Inferior parietal cortex (tissue), 1 donor: ENCODE data around the gene ANGPTL5.
"Not testable (repeated sequence)": the region's sequence is repeated elsewhere in the genome, so short reads cannot be mapped to it uniquely, and the experiment has no call there.

Experiments
- DNase-seq: peaks from one replicate; pipeline ENCODE4 v3.0.0-alpha.2; 2016; ENCODE audit errors: extremely low spot score

Gene ANGPTL5

GRCh38 chr11:101916422-101916821, at the start of gene ANGPTL5:
TSS of gene ANGPTL5 (minus strand) at chr11:101916522. CDS start at chr11:101907909, 8,613 bp downstream.
- DNase-seq: peak; percentile 25

GRCh38 chr11:101964200-101964599, 47.9 kb upstream of the ANGPTL5 start:
- DNase-seq: not testable (repeated sequence)

DNA sequence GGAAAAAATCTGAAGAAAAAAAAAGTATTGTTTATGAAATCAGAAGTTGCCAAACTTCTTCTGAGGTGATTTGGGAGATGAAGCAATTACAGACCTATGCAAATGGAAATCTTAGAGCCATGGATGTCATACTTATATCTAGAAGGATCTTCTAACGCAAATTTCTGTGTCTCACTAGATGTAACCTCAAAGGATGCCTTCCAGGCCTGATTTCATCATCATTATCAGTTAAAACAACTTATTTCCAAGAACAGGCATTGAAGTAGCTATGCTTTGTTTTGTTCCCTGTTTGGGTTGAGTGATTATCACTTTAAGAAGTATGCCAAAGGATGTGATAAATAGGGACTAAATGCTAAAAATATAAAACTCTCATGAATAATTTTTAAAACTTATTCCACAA, 43.9 kb upstream of the ANGPTL5 start:
- no peak for DNase-seq

DNA sequence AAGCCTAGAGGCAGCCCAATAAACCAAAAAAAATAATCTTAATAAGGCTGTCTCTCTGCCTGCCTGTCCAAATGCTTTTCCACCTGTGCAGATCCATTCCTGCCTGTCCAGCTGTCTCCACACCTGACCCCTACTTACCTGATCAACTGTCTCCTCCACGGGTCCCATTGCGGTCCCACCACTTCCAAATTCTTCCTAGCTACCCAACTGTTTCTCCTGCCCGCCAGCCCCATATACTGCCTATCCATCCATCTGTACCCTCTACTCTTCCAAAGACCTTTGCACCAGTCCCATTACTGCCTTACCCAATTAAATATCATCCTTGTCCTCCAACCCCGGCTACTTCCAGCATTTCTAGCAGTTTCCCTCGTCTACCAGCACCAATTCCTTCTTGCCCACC, 39.4 kb upstream of the ANGPTL5 start:
- DNase-seq: no peak

DNA sequence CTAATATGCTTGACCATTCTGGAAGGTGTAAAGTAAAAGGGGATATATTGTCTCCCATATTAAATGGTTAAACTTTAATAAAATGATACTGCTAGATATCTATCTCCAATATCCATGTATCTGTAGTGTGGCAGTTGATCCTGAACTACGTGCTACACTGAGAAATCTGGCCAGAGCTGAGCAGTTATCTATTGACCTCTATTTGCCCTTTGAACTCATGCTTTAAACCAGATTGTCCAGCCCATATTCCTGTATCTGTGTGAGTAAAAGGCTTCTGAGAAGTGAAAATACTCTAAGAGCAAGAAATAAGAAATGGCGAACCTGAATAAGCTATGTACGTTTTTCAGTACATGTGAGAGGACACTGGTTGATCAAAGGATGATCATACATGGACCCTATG, 39.0 kb upstream of the ANGPTL5 start:
- DNase-seq: no peak

DNA sequence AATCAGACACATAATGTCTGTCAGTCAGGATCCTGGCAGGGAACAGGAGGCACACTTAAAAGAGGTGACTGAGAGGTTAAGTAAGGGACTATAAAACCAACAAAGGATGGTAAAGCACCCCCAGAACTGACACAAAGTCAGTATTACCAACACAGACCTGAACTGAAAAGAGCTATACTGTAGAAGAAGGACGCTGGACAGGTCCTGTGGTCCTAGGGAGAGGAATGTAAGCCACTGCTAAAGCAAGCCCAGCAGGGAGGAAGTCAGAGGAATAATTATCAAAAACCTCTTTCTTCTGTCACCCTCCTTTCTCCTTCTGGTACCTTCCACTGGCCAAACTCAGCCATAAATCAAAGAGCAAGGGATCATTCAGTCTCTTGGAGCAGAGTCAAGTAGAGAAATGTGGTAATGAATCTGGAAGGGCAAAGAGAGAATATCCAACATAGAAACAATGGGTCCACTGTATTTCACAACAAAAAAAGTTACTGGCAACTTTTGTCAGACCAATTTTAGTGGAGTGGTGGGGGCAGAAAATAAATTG, 33.4 kb upstream of the ANGPTL5 start:
- no peak for DNase-seq

GRCh38 chr11:101945448-101945847, 29.1 kb upstream of the ANGPTL5 start:
- no peak for DNase-seq

- no peak for DNase-seq
Observed at GRCh38 chr11:101944923-101945322, 28.6 kb upstream of the ANGPTL5 start.

DNA sequence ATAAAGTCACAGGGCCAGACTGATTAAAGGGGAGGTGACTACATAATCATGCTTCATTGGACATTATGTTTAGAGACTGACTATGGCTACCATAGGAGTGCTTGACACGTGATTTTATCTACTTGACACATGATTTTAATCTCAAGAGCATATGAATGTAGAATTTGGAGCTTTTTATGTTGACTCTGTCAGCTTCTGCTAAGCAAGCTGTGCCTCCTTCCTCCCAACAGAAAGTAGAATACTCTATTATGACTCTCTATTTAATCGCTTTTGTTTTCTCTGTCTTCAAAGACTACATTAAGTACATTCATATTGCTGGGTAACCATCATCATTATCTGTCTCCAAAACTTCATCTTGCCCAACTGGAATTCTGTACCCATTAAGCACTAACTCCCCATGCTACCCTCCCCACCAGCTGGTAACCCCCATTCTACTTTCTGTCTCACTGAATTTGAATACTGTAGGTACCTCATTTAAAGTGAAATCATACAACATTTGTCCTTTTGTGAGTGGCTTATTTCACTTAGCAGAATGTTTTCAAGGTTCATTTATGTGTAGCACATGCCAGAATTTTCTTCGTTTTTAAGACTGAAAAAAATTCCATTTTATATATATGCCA, 24.7 kb upstream of the ANGPTL5 start:
- no peak for DNase-seq

GRCh38 chr11:101931692-101932091, 15.4 kb upstream of the ANGPTL5 start:
- DNase-seq: no peak

GRCh38 chr11:101929294-101929915, 13.1 kb upstream of the ANGPTL5 start:
- no peak for DNase-seq

DNA sequence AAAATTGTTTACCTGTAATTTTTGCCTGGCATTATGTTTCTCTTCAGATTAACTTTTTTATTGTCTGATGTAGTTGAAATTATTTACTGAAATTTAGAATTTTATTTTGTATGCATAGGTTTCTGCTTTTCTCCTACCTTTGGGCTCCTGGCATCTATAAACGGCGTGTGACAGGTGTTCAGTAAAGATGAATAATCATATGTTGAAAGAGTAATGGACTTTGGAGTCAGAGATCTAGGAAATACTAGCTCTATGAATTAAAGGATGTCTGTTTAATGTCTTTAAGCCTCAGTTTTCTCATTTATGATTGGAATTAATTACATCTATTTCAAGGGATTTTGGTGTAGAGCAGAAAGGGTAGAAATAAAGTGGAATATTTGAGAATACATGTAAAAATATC, 7.2 kb upstream of the ANGPTL5 start:
- DNase-seq: no peak

GRCh38 chr11:101920992-101921391, 4.7 kb upstream of the ANGPTL5 start:
- no peak for DNase-seq

DNA sequence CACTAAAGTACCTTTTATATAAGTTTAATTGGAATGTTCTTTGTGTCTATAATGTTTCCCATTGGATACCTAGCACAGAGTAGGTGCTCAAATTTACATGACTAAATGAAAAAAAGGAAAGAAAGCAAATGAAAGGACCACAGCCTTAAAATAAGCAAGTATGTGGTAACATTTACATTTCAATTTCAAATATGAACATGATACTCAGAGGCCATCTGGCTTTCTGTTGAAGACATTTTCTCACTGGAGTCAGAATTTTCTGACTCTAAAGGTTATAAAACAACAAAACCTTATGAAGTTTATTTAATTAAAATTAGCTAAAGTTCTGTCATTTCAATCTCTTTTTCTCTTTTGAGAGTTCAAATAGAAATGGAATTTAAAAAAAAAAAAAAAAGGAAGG, 904 bp upstream of the ANGPTL5 start:
- no peak for DNase-seq

DNA sequence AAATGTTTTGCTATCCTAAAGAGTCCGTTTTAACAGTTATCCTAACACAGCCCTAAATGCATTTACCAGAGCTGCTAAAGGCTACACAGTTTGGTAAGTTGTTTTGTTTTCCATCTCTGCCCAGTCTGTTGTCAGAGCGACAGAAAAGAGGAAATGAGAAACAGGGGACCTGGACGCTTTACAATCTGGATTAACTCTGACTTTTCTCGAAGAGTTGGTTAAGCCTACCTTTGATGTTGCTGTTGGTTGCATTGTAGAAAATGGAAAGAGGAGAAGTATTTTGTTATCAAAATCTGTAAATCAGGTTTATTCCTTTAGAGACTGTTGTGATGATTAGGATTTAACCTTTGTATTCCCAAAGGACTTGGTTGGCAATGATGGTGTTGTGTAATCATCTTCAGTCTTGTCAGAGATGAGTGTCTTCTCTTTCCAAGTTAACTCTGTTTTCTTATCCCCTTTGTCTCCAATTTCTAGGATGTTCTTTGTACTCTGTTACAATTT, 481 bp downstream of the ANGPTL5 start:
- DNase-seq: peak; percentile 62

- DNase-seq: peak; percentile 90
Observed at GRCh38 chr11:101914738-101915426, 1.4 kb downstream of the ANGPTL5 start, which contains the start of gene CEP126. TSS of gene CEP126 (plus strand) at chr11:101915010. CDS start at chr11:101915285, 275 bp downstream.

- no peak for DNase-seq
Observed at GRCh38 chr11:101914341-101914737, 2.0 kb downstream of the ANGPTL5 start.

- DNase-seq: no peak
Observed at GRCh38 chr11:101913656-101914055, 2.7 kb downstream of the ANGPTL5 start.

- no peak for DNase-seq
Observed at GRCh38 chr11:101912823-101913284, 3.5 kb downstream of the ANGPTL5 start.

DNA sequence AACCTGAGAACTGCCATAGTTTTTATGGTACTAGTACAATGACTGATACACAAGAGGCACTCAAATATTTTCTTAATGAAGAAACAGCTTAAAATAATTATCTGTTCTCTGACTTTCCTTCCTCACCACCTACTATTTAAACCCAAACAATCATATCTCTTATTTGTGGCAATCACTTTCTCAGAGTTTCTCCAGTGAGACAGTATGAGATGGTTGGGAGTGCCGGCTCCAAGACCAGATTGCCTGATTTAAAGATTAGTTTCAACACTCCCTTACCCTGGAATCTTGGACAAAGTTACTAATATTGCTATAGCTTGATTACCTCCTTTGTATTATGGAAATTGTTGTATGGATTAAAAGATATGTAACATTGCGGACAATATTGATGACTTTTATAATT, 7.2 kb downstream of the ANGPTL5 start:
- no peak for DNase-seq

GRCh38 chr11:101907815-101908214, 8.5 kb downstream of the ANGPTL5 start:
- no peak for DNase-seq

GRCh38 chr11:101894505-101894904, 21.8 kb downstream of the ANGPTL5 start:
- DNase-seq: no peak
